Neural progenitor cell (in vitro differentiated cells): ENCODE data around the gene MUC22.

Experiments
- CTCF ChIP-seq: fragments of 200-600 bp; sonication (generic); IDR thresholded peaks from 2 replicates; pipeline ENCODE4 v1.5.1; 2017; ENCODE audit warnings: antibody characterized with exemption, mild to moderate bottlenecking
- EZH2phosphoT487 ChIP-seq: fragments of 200-600 bp; sonication (generic); IDR thresholded peaks from 2 replicates; pipeline ENCODE4 v1.6.1; 2017; ENCODE audit warnings: antibody characterized with exemption

GRCh38 chr6:30964075-30964474, 46.2 kb upstream of the MUC22 start:
- TF ChIP-seq CTCF (no peak), EZH2phosphoT487 (no peak)
